SK-N-SH treated with all-trans-retinoic acid at 6 μM for 48 hours (cell line): Measurements from ENCODE around the gene ADAP1.

Experiments used
- ARNTL ChIP-seq: fragments of 450-650 bp; formaldehyde crosslinking; IDR thresholded peaks from 2 replicates; pipeline ENCODE4 v1.5.0; 2020; ENCODE audit warnings: low read depth, mild to moderate bottlenecking, moderate library complexity, borderline replicate concordance
- CSRNP3 ChIP-seq: fragments of 250-450 bp; sonication (Bioruptor Pico); IDR thresholded peaks from 2 replicates; pipeline ENCODE4 v1.5.1; 2021; ENCODE audit warnings: mild to moderate bottlenecking, moderate library complexity
- ESRRG ChIP-seq: fragments of 250-450 bp; sonication (Bioruptor Pico); IDR thresholded peaks from 2 replicates; pipeline ENCODE4 v1.6.1; 2021; ENCODE audit warnings: mild to moderate bottlenecking

GRCh38 chr7:937856-938484, 16.5 kb downstream of the ADAP1 start:
- no peak for TF ChIP-seq CSRNP3 (CRISPR knock-in tag)
- TF ChIP-seq ARNTL: no peak
- no peak for TF ChIP-seq ESRRG (CRISPR knock-in tag)
